Umbilical cord (tissue), 2 donors: Measurements from ENCODE around the gene PHYHD1. TPM values are rescaled to one million over a fixed set of nuclear protein-coding genes. Genes with fewer than 3 reads are reported as not detected.

ENCODE experiments used
- DNase-seq: peaks from one replicate; pipeline ENCODE4 v3.0.0-alpha.2; 2015; ENCODE audit warnings: low spot score
- total RNA-seq: library from RNA; depleted of rRNA; stranded (reverse); fragments of >200 nt; gene quantifications from one replicate; pipeline ENCODE4 v1.2.3, GENCODE V29; 2014; ENCODE audit warnings: low replicate concordance; ENCODE audit not compliant: insufficient read depth

PHYHD1 gene
- total RNA-seq, 1 donor from 2014 or later = 24.3 TPM

GRCh38 chr9:128901379-128901778 lies 19.4 kb upstream of the PHYHD1 start:
- DNase-seq = no peak

GRCh38 chr9:128901822-128902221 lies 19.0 kb upstream of the PHYHD1 start:
- no peak for DNase-seq

GRCh38 chr9:128902351-128903078 lies 18.3 kb upstream of the PHYHD1 start:
- peak; percentile 63 for DNase-seq

DNA sequence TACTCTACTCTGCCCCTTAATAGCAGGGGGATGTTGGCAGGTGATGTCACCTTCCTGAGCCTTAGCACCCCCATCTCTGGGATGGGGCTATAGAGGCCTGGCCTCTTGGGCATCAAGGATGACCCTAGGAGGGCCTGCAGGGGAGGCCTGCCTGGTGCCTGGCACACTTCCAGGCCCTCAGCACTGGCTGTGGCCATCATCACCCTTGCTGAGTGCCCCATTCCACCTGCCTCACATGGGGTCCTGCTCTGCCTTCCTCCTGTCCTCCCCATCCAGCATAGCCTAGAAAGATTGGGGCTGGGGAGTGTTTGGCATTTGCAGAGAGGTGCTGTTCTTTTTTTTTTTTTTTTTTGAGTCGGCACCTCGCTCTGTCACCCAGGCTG lies 17.7 kb upstream of the PHYHD1 start:
- DNase-seq = no peak

GRCh38 chr9:128903871-128904620 lies 16.7 kb upstream of the PHYHD1 start:
- DNase-seq = no peak

- DNase-seq = no peak
Observed at GRCh38 chr9:128905964-128906363, 14.8 kb upstream of the PHYHD1 start.

DNA sequence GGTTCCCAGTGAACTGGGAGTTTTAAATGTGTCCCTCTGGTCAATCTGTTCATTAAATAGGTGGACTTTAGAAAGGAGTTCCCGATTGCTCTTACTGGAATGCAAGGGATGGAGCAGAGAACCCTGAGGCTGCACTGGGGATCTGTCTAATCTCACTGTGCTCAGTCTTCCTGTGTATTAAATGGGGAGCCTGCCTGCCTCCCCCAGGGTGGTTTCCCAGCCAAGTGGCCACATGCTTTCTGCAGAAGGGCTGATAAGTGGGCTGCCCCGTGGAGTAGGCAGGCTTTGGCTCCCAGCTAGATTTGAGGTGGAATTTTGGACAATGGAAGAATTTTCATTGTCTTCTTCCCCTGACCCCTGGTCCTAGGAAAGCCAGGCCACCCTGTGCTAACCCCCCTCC lies 14.0 kb upstream of the PHYHD1 start:
- no peak for DNase-seq

DNA sequence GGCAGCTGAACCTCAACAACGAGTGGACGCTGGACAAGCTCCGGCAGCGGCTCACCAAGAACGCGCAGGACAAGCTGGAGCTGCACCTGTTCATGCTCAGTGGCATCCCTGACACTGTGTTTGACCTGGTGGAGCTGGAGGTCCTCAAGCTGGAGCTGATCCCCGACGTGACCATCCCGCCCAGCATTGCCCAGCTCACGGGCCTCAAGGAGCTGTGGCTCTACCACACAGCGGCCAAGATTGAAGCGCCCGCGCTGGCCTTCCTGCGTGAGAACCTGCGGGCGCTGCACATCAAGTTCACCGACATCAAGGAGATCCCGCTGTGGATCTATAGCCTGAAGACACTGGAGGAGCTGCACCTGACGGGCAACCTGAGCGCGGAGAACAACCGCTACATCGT lies 12.4 kb upstream of the PHYHD1 start:
- DNase-seq = no peak

DNA sequence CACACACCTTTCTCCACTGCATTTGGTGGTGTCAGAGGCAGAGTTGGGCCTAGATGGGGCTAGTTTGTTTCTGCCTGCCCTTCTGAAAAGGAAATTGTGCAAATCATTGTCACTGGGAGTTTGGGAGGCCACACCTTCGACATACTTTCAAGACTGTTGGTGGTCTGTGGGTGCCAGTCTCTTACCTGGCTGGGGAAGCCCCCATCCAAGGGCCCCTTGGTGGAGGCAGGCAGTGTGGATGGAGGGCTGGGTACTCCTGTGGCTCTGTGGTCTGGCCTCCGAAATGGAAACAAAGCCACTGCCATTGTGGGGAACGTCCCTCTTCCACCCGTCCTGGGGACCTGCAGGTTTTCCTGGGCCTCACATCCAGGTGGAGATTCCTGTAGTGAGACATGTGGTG lies 10.9 kb upstream of the PHYHD1 start:
- no peak for DNase-seq

GRCh38 chr9:128910906-128911305 lies 9.9 kb upstream of the PHYHD1 start:
- no peak for DNase-seq

GRCh38 chr9:128911529-128912035 lies 9.2 kb upstream of the PHYHD1 start:
- peak; percentile 60 for DNase-seq

DNA sequence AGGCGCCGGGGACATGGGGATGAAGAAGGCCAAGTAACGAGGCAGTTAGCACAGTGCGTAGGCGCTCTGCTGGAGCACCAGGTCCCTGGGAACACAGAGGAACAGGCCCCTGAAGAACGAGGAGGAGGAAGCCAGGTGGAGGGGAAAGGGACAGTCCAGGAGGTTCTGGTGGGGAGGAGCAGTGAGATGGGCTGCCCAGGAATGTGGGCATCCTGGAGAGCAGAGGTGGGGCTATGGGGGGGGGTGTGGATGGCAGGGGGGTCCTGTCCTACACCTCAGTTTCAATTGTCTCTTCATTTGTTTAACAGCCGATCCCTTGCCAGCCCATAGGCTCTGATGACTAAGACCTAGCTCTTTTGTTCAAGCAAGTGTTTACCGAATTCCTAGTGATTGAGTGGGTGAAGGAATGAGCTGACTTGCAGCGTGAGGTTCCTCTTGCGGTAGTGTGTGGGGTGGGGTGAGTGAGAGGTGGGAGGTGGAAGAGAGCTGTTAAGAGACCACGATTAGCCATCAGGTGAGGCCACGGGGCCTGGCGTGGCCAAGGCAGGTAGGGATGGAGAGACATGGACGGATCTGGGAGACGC lies 8.4 kb upstream of the PHYHD1 start:
- DNase-seq = no peak

- DNase-seq = peak; percentile 45
Observed at GRCh38 chr9:128913048-128913900, 7.5 kb upstream of the PHYHD1 start.

DNA sequence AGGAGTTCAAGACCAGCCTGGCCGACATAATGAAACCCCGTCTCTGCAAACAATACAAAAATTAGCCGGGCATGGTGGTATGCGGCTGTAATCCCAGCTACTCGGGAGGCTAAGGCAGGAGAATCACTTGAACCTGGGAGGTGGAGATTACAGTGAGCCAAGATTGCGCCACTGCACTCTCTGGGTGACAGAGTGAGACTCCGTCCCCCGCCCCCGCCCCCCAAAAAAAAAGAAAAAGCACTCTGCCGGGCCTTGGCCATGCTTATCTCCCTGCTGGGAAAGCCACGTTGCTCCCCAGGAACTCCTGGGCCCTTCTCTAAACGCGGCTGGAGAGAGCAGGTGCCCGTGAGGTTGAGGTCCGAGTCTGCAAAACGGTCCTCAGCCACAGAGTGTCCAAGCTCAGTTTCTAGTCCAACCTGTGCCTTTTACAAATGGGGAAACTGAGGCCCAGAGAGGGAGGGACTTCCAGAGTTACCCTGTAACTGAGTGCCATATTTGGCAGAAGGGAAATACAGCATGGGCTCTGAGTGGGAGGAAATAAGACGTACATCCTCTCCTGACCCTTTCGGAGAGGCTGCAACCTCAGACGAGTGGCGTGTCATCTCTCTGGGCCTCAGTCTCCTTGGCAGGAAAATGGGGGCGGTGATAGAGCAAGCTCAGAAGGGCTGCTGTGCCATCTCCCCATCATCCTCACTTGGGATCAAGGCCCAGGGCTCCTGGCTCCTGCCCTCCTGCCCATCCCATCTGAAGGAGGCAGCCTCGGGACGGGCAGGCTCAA lies 6.6 kb upstream of the PHYHD1 start:
- no peak for DNase-seq

DNA sequence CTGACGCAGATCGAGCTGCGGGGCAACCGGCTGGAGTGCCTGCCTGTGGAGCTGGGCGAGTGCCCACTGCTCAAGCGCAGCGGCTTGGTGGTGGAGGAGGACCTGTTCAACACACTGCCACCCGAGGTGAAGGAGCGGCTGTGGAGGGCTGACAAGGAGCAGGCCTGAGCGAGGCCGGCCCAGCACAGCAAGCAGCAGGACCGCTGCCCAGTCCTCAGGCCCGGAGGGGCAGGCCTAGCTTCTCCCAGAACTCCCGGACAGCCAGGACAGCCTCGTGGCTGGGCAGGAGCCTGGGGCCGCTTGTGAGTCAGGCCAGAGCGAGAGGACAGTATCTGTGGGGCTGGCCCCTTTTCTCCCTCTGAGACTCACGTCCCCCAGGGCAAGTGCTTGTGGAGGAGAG lies 4.6 kb upstream of the PHYHD1 start:
- no peak for DNase-seq

DNA sequence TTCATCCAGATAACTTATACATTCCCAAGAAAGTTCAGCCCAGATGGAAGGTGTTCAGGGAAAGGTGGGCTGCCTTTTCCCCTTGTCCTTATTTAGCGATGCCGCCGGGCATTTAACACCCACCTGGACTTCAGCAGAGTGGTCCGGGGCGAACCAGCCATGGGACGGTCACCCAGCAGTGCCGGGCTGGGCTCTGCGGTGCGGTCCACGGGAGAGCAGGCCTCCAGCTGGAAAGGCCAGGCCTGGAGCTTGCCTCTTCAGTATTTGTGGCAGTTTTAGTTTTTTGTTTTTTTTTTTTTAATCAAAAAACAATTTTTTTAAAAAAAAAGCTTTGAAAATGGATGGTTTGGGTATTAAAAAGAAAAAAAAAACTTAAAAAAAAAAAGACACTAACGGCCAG lies 4.0 kb upstream of the PHYHD1 start:
- DNase-seq = no peak

DNA sequence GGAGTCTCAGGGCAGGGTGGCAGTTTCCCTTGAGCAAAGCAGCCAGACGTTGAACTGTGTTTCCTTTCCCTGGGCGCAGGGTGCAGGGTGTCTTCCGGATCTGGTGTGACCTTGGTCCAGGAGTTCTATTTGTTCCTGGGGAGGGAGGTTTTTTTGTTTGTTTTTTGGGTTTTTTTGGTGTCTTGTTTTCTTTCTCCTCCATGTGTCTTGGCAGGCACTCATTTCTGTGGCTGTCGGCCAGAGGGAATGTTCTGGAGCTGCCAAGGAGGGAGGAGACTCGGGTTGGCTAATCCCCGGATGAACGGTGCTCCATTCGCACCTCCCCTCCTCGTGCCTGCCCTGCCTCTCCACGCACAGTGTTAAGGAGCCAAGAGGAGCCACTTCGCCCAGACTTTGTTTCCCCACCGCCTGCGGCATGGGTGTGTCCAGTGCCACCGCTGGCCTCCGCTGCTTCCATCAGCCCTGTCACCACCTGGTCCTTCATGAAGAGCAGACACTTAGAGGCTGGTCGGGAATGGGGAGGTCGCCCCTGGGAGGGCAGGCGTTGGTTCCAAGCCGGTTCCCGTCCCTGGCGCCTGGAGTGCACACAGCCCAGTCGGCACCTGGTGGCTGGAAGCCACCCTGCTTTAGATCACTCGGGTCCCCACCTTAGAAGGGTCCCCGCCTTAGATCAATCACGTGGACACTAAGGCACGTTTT lies 3.5 kb upstream of the PHYHD1 start:
- peak; percentile 74 for DNase-seq

DNA sequence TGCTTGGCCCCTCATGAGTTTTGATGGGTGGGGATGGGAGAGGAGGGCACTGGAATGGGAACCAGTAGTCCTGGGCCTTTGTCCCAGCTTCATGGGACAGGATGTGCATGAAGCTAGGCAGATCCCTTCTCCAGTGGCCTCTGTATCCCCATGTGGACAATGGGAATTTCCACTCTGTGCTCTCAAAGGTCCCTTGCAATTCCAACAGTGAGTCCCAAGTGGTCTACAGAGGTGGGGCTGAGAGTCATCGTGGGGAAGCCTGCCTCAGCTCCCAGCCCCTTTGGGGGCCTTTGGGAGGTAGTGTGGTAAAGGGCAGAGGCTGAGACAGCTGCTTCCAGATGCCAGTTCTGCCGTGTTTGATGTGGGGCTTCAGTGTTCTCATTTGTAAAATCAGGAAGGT lies 1.9 kb upstream of the PHYHD1 start:
- DNase-seq = no peak

GRCh38 chr9:128919402-128920089 lies 1.2 kb upstream of the PHYHD1 start:
- DNase-seq = no peak
